Kidney epithelial cell (primary cell): Measurements from ENCODE around the gene PPIP5K2. TPM values are rescaled to one million over a fixed set of nuclear protein-coding genes. Genes with fewer than 3 reads are reported as not detected.

Source experiments
- DNase-seq: peaks from one replicate; pipeline ENCODE4 v3.0.0-alpha.2; 2010; ENCODE audit warnings: low read depth
- H3K27me3 ChIP-seq: 2 replicates; pipeline ENCODE4 v1.6.0; 2011; ENCODE audit warnings: low read length; ENCODE audit not compliant: control insufficient read depth, insufficient read depth
- H3K36me3 ChIP-seq: 2 replicates; pipeline ENCODE4 v1.5.1; 2011; ENCODE audit warnings: low read length; ENCODE audit not compliant: control insufficient read depth, insufficient read depth
- H3K4me3 ChIP-seq: 2 replicates; pipeline ENCODE4 v1.5.1; 2011; ENCODE audit warnings: low read depth, mild to moderate bottlenecking, control low read depth, low read length
- CTCF ChIP-seq: IDR thresholded peaks from 2 replicates; pipeline ENCODE4 v1.5.1; 2011; ENCODE audit warnings: mild to moderate bottlenecking, moderate library complexity, low read length, control low read depth, inconsistent platforms; ENCODE audit not compliant: insufficient read depth, poor library complexity, severe bottlenecking
- total RNA-seq: library from RNA; depleted of rRNA; stranded (reverse); fragments of >200 nt; gene quantifications from 2 replicates; pipeline ENCODE4 v1.2.3, GENCODE V29; 2015

Gene PPIP5K2
- total RNA-seq, 1 donor from 2014 or later = 49.9 TPM

DNA sequence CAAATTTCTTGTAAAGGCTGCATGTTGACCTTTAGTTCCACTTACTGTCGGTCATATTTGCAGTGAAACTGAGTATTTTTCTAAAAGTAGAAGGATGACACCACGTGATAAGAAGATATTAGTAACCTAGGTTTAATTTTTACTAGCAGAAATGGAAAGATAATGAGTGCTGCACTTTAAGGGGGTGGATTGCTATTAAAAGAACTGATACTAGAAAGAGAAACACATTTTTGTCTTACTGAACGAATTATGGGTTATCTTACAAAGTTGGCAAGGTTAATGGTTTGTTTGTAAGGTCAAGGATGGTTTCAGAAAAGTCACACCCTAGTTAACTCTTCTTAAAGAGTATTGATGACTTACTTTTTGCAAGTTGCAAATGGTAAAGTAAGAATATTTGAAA is 140.8 kb downstream of the PPIP5K2 start:
- Histone ChIP-seq H3K36me3 (no peaks in the 10 kb centered on the region), H3K27me3 (no peaks in the 10 kb centered on the region), H3K4me3 (no peak overlapping the region)
- no peak for DNase-seq
- TF ChIP-seq CTCF = no peak

Other genes with a start within 250 kb of the PPIP5K2 start
- gene GIN1, start 163 bp upstream of the PPIP5K2 start, total RNA-seq = 4.2 and 6.3 TPM in 2 replicates
- 8.4 and 9.0 TPM in 2 replicates for gene MACIR, start 138.5 kb downstream of the PPIP5K2 start, total RNA-seq